Stromal cell of bone marrow (primary cell): ENCODE measurements around the gene URI1.
"Not testable (repeated sequence)": the region's sequence is repeated elsewhere in the genome, so short reads cannot be mapped to it uniquely, and the experiment has no call there.

ENCODE experiments used
- DNase-seq: peaks from one replicate; pipeline ENCODE4 v3.0.0-alpha.2; 2012; ENCODE audit warnings: low read depth

Gene URI1, protein sequence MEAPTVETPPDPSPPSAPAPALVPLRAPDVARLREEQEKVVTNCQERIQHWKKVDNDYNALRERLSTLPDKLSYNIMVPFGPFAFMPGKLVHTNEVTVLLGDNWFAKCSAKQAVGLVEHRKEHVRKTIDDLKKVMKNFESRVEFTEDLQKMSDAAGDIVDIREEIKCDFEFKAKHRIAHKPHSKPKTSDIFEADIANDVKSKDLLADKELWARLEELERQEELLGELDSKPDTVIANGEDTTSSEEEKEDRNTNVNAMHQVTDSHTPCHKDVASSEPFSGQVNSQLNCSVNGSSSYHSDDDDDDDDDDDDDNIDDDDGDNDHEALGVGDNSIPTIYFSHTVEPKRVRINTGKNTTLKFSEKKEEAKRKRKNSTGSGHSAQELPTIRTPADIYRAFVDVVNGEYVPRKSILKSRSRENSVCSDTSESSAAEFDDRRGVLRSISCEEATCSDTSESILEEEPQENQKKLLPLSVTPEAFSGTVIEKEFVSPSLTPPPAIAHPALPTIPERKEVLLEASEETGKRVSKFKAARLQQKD

DNA sequence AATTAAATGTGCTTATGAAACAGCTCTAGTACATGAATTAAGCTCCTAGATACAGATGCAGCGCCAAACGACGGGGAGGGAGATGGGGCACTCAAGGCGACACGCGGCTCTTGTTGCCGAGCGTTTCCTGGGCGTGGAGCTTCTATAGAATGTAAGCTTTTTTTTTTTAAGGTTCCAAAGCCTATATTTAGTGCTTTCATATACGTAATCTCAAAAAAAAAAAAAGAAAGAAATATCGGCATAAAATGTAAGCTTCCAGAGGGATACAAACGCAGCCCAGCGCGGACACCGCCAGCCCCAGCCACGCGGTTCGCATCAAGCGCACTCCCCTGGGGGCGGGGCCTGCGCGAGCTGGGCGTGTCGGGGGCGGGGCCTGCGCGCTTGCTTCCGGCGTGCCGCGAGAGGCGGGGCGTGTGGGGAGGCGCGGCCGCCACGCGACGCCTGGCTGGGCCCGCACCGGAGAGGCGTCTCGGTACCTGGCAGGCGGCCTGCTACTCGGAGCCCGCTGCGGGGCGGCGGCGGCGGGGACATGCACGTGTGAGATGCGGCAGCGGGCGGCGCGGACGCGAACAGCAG is at the start of gene URI1:
Gene URI1 (plus strand): TSS at position 412 of the 576 bp plus-strand sequence. CDS start 309 bp downstream, outside the sequence.
- DNase-seq = peak; percentile 71

DNA sequence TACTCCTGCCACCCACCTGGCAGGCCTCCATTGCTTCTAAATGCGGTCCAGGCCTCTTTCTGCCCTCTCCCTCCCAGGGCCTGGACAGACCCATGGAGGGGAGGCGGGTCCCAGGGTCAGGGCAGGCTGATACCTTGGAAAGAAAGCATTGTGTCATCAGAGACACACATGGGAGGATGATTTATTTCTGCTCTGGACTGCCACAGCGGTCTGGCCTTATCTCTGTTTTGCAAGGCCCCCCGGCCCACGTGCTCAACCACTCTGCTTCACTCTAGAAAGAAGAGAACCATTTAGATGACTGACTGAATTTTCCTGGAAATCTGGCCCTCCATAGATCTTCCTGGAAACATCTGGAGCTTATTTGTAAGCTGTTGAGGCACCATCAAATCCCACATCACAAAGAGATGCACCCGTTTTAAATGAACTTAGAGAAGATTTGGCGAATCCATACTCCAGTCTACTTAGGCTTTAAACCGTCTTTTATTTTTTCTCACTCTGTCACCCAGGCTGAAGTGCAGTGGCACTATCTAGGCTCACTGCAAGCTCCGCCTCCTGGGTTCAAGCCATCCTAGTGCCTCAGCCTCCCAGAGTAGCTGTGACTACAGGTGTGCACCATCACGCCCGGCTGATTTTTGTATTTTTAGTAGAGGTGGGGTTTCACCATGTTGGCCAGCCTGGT is 48.3 kb upstream of the URI1 start:
- no peak for DNase-seq

DNA sequence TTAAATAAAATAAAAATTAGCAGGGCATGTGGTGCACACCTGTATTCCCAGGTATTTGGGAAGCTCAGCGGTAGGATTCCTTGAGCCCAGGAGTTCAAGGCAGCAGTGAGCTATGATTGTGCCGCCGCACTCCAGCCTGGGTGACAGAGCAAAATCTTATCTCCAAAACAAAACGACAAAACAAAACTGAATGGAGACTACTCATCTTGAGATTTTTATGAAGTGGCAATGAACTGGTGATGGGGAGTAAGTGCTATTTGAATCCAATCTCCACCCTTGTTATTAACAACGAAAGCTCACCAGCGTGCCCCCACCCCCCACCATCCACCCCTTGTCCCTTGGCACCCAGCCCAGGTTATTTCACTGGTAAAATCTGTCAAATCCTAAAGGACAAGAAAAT is 45.2 kb upstream of the URI1 start:
- DNase-seq = no peak

DNA sequence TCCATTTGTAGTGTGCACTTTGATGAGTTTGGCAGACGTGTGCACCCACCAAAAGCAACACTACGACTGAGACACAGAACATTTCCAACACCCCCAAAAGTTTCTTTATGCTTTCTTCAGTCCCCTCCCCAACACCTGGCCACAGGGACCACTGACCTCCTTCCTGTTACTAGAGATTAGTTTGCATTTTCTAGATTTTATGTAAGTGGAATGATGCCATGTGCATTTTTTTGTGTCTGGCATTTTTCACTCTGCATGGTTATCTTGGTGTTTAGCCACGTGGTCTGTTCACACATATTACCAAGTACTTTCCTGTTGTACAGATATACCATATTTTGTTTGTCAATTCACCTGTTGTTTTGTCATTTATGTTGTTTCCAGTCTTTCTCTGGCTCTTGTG is 44.6 kb upstream of the URI1 start:
- no peak for DNase-seq

DNA sequence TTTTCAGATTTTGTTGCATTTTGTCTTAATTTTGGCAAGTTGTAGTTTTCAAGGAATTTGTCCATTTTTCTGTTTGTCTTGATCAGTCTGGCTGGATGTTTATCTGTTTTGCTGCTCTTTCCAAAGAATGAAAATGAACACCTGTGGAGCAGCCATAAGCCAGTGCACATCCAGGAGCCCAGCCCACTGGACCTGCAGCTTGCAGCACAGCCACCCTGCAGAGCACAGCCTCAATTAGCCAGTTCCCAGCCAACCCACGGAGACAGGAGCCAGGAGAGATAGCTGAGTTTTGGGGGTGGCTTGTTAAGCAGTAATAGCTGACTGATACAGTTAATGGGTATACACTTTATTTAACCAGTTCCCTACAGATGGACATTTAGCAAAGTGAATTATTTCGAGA is 38.0 kb upstream of the URI1 start:
- no peak for DNase-seq

DNA sequence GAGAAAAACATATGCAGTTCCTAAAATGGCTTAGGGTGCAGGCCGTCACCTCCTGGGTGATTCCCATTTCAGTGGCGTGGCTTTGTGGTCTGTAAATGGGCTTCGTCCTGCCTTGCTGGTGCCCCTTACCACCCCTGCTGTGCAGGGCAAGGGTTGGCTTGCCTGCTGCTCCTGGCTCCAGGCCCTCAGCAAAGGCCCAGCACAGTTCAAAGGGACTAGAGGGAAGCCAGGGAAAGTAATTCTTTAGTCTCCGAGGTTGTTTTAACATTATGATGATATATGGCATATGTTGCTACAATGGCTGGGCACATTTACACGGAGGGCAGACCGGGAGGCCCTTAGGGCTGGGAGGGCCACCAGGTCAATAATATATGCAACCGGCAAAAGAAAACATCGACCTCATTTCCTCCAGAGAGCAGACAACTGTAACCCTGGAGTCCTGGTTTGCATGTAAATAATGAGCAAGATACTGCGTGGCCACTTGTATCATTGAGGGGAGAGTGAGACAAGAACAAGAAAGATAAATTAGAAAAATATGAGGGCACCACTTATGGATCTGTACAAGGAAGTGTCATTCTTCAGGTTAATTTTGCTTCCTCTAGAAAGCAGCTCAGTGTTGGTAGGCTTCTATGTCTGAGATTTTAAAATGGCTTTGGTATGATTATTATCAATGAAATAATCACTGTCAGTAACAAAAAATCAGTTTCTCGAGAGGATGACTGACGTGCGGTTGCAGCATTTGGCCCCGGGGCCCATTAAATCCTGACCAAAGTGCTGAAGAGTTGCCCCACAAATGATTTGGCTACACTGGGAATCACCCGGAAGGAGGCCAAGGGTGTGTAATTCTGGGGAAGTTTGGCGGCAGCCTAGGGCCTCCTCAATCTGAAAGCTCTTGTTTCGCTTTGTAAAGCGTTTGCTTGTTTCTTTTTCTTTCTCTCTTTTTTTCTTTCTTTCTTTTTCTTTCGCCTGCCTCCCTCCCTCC is 32.8 kb upstream of the URI1 start:
- peak; percentile 5 for DNase-seq

DNA sequence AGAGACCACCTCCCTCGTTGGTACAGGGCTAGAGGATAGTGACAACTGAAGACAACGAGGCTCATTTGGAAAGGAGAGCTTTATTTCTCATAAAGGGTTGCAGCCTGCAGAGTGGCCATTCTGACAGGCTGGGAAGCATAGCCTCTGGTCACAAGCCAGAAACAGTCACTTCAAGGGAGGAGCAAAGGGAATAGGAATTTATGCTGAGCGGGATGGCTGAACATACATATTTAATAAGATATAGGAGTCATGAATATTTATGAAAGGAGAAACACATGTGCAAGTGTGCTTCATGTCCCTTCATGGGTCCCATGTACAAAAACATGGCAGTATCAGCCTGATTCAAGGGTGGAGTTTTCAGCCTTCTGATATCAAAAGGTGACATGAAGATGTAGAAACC is 27.1 kb upstream of the URI1 start:
- no peak for DNase-seq

DNA sequence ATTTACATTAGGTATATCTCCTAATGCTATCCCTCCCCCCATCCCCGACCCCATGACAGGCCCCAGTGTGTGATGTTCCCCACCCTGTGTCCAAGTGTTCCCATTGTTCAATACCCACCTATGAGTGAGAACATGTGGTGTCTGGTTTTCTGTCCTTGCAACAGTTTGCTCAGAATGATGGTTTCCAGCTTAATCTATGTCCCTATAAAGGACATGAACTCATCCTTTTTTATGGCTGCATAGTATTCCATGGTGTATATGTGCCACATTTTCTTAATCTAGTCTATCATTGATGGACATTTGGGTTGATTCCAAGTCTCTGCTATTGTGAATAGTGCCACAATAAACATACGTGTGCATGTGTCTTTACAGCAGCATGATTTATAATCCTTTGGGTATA is 26.2 kb upstream of the URI1 start:
- DNase-seq = not testable (repeated sequence)

DNA sequence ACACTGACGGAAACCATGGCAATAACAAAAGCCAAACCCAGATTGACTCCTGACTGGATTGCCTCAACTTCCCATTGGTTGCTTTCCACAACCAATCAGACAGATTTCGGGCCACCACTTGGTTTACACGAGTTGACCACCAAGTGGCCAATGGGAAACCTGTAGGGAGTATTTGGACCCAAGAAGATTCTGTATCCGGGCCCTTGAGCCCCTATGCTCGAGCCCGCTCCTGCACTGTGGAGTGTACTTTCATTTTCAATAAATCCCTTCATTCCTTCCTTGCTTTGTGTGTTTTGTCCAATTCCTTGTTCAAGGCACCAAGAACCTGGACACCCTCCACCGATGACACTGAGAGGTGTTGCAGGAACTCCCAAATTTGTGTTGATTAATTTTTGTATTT is 24.1 kb upstream of the URI1 start:
- no peak for DNase-seq

DNA sequence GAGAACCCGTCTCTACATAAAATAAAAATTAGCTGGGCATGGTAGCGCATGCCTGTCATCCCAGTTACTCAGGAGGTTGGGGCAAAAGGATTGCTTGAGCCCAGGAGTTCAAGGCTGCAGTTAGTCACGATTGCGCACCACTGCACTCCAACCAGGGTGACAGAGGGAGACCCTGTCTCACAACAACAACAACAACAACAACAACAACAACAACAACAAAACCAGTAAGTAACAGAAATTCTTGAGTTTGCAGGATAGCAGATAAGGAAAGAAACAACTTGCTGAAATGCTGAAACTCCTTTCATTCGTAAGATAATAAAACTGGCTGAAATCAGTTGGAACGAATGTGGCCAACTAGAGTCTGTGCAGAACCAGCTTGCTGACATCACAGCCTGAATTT is 23.1 kb upstream of the URI1 start:
- no peak for DNase-seq

DNA sequence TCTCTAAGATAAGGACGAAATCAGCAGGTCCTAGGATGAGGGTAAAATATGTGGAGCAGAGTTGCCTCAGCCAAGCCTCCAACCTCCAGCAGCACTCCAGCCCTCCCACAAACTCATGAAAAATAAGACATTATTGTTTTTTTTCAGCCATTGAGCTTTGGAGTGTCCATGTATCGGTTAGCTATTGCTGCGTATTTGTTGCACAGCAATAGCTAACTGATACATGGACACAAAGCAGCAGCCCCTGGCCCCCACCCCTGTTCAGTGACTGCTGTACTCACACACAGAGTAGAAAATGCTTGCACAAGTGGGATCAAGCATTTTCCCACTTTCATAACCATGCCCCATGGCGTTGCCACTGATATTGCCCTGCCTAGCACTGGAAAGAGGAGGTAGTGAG is 19.1 kb upstream of the URI1 start:
- no peak for DNase-seq

DNA sequence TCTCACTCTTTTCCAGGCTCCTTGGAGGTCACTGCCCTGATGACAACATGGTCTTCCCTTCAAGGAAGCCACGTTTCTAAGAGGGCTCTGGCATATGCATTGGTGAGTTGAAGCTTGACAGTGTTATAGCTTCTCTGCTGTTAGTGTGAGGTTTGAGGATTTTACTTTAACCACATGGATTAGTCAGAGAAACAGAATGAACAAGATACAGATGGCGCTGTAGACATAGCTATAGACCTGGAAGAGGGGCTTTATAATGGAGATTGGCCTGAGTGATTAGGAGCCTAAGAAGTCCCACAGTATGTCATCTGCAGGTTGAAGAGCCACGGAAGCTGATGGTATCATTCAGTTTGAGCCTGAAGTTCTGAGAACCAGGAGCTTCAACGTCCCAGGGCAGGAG is 18.4 kb upstream of the URI1 start:
- DNase-seq = no peak

DNA sequence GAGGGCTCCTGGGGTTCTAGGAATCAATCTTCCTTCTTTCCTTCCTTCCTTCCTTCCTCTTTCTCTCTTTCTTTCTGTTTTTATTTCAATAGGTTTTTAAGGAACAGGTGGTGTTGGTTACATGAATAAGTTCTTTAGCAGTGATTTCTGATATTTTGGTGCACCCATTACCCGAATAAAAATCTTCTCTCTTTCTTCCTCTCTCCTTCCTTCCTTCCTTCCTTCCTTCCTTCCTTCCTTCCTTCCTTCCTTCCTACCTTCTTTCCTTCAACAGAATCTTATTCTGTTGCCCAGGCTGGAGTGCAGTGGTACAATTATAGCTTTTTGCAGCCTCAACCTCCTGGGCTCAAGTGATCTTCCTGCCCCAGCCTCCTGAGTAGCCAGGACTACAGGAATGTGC is 16.0 kb upstream of the URI1 start:
- no peak for DNase-seq

DNA sequence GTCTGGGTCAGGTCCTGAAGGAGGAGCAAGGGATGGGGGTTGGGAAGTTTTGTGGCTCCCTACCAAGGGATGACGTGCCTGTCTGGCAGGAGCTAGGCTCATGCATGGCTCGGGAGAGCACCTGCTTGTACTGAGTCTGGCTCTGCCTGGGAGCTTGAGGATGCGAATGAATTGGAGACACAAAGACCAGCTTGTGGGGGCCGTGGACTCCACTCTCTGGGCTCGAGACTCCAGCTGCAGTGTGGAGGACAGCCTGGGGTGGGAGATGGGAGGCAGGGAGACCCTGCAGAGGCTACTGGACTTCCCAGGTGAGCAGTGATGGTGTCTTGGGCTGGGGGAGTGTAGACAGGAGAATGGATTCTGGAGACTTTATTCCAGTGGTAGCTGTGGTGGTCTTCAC is 15.2 kb upstream of the URI1 start:
- no peak for DNase-seq

DNA sequence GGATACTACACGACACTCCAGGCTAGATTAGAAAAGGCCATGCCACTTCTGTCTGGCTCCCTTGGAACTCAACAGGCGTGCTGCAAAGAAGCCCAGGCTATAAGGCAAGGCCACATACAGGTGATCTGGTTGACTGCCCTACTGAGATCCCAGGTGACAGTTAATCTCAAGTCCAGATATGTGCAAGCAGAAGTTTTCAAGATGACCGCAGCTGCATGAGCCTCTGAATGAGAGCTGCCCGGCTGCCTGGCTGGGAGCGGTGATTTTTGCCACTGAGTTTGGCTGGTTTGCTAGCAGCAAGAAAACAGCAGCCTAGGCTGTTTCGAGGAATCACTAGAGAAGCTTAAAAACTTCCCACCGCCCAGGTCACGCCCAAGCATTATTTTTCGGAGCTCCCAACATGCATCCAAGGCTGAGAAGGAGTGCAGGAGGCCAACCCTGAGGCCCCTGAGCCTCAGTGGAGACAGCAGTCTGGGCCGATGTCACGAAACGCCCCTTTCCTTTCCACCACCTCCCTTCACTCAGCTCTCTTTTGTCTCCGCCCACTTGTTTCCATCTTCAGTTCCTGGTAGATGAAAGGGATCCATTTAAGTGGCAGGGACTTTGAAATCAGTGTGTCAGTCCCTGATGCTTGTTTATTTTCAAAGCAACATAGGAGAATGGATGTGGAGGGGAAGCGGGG is 14.0 kb upstream of the URI1 start:
- no peak for DNase-seq

DNA sequence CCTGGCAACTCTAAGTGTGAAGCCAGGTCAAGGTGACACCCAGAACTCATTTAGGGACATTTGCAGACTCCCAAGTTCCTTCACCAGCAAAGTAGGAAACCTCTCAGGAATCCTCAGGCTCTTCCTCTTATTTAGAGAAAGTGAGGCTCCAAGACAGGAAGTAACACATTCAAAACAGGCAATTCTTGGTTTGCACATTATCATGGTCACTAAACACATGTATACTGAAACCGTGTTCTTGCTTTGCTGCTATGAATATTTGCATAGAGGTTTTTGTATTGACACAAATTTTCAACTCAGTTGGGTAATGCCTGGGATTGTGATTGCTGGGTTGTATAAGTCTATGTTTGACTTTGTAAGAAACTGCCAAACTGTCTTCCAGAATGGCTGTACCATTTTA is 13.2 kb upstream of the URI1 start:
- DNase-seq = no peak

DNA sequence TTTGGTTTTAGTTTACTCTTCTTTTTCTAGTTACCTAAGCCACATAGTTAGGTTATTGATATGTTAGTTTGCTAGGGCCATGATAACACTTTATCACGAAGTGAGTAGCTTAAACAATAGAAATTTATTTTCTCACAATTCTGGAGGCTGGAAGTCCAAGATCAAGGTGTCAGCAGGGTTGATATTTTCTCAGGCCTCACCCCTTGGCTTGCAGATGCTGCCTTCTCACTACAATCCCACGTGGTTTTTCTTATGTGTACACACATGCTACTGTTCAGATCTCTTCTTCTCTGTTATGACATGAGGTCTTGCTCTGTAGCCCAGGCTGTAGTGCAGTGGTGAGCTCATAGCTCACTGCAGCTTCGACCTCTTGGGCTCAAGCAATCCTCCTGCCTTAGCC is 7.8 kb upstream of the URI1 start:
- DNase-seq = no peak

DNA sequence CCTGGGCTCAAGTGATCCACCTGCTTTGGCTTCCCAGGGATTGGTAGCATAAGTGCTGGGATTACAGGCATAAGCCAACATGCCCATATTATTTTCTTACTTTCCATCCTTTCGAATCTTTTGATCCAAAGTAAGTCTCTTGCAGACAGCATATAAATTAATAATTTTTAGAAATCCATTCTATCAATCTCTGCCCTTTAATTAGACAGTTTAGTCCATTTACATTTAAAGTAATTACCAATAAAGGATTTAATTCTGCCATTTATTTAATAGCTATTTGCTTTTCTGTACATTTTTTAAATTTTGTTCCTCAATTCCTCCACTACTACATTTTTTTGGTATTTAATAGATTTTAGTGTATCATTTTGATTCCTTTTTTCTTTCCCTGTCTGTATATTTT is 7.3 kb upstream of the URI1 start:
- DNase-seq = no peak

DNA sequence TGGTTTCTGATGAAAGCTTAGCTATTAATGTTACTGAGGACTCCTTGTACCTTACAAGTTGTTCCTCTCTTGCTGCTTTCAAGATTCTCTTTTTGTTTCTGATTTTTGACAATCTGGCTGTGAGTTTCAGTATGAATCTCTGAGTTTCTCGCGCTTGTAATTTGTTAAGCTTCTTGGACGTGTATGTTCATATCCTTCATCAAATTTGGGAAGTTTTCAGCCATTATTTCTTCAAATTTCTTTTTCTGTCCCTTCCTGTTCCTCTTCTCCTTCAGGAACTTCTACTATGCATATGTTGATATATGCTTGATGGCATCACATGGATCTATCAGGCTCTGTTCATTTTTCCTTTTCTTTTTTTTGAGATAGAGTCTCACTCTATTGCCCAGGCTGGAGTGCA is 5.6 kb upstream of the URI1 start:
- DNase-seq = no peak

DNA sequence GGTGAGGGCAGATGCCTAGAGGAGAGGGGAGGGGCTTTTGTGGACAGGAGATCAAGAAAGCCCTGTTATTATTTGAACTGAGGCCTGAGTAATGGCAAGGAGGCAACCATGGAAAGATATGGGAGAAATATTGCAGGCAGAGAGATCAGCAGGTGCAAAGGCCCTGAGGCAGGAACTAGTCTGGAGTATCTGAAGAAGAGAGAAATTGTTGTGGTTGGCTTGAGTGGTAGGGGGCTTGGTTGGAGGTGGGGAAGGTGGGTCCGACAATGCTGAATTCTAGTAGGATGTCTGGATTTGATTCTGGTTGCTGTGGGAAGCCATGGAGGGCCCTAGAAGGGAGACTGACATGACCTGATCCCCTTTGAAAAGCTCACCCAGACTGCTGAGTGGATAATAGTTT is 2.4 kb upstream of the URI1 start:
- no peak for DNase-seq

DNA sequence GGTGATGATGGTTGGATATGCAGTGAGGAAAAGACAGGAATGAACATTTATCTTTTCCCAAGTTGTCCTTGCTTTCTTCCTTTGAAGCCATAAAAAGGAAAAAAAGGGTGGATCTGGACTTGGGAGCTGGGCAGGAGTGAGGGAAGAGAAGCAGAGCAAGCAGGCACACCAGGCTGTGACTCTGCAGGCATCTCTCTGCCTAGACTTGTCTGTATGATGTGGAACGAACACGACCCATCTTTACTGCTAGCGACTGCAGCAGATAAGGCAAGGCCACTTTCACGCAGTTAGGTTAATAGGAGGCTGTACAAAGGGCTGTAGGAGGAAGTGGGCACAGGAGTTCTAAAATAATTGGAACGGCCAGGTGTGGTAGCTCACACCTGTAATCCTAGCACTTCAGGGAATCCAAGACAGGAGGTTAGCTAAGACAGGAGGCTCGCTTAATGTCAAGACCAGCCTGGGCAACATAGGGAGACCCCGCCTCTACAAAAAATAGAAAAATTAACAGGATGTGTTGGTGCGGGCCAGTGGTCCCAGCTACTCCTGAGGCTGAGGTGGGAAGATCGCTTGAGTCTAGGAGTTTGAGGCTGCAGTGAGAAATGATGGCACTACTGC is 961 bp upstream of the URI1 start:
- no peak for DNase-seq
